Loucy (cell line): ENCODE measurements around the gene TOM1L2.

Source experiments
- EZH2phosphoT487 ChIP-seq: fragments of 200-600 bp; IDR thresholded peaks from 2 replicates; pipeline ENCODE4 v1.6.1; 2018; ENCODE audit warnings: antibody characterized with exemption, mild to moderate bottlenecking, moderate library complexity, borderline replicate concordance
- TF ChIP-seq, protein P1 (sequence below): fragments of 200-600 bp; sonication (generic); conservative IDR thresholded peaks from 2 replicates; pipeline ENCODE4 v1.5.1; 2014; ENCODE audit warnings: mild to moderate bottlenecking, antibody characterized with exemption, low read length

- TF ChIP-seq, protein P1, sequence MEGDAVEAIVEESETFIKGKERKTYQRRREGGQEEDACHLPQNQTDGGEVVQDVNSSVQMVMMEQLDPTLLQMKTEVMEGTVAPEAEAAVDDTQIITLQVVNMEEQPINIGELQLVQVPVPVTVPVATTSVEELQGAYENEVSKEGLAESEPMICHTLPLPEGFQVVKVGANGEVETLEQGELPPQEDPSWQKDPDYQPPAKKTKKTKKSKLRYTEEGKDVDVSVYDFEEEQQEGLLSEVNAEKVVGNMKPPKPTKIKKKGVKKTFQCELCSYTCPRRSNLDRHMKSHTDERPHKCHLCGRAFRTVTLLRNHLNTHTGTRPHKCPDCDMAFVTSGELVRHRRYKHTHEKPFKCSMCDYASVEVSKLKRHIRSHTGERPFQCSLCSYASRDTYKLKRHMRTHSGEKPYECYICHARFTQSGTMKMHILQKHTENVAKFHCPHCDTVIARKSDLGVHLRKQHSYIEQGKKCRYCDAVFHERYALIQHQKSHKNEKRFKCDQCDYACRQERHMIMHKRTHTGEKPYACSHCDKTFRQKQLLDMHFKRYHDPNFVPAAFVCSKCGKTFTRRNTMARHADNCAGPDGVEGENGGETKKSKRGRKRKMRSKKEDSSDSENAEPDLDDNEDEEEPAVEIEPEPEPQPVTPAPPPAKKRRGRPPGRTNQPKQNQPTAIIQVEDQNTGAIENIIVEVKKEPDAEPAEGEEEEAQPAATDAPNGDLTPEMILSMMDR = no peak
- no peak for TF ChIP-seq EZH2phosphoT487
Observed at GRCh38 chr17:17917394-17917793, 54.8 kb downstream of the TOM1L2 start.
